BE2C (cell line): ENCODE results near the gene FCF1.
"Not testable (repeated sequence)": the region's sequence is repeated elsewhere in the genome, so short reads cannot be mapped to it uniquely, and the experiment has no call there.

Experiments used
- DNase-seq: peaks from one replicate; pipeline ENCODE4 v3.0.0-alpha.2; 2020
- H3K27me3 ChIP-seq: fragments of 250-450 bp; sonication (Bioruptor Pico); 2 replicates; pipeline ENCODE4 v1.5.1; 2020; ENCODE audit warnings: mild to moderate bottlenecking
- H3K36me3 ChIP-seq: fragments of 250-450 bp; sonication (Bioruptor Pico); 2 replicates; pipeline ENCODE4 v1.5.1; 2020; ENCODE audit warnings: mild to moderate bottlenecking
- H3K4me1 ChIP-seq: fragments of 250-450 bp; sonication (Bioruptor Pico); 2 replicates; pipeline ENCODE4 v1.5.1; 2020
- H3K4me3 ChIP-seq: 2 replicates; pipeline ENCODE4 v1.5.1; 2011; ENCODE audit warnings: low read depth, low read length
- H3K9me3 ChIP-seq: fragments of 250-450 bp; sonication (Bioruptor Pico); 2 replicates; pipeline ENCODE4 v1.5.1; 2020
- CTCF ChIP-seq: IDR thresholded peaks from 2 replicates; pipeline ENCODE4 v1.5.1; 2012; ENCODE audit warnings: mild to moderate bottlenecking, low read depth, low read length

The FCF1 gene

GRCh38 chr14:74739293-74740030 is 26.5 kb downstream of the FCF1 start:
- peaks cover 19% of the 10 kb centered on the region for H3K36me3 ChIP-seq

GRCh38 chr14:74747237-74747636 is 34.3 kb downstream of the FCF1 start:
- H3K36me3 ChIP-seq = no peaks in the 10 kb centered on the region
- TF ChIP-seq CTCF = no peak
- no peaks in the 10 kb centered on the region for H3K27me3 ChIP-seq
- no peak for DNase-seq
- no peak overlapping the region for H3K4me3 ChIP-seq
- no peaks in the 10 kb centered on the region for H3K9me3 ChIP-seq
- no peaks in the 10 kb centered on the region for H3K4me1 ChIP-seq

More at GRCh38 chr14:74739293-74740030, 26.5 kb downstream of the FCF1 start:
- no peak for DNase-seq
- no peak for TF ChIP-seq CTCF
- H3K27me3 ChIP-seq = no peaks in the 10 kb centered on the region
- H3K9me3 ChIP-seq = no peaks in the 10 kb centered on the region
- no peak overlapping the region for H3K4me3 ChIP-seq
- 0 out of 2 replicates have a peak, but pooled peaks cover 4% of the 10 kb centered on the region for H3K4me1 ChIP-seq

GRCh38 chr14:74754157-74754556 is 41.2 kb downstream of the FCF1 start:
- no peaks in the 10 kb centered on the region for H3K27me3 ChIP-seq
- DNase-seq = no peak
- H3K36me3 ChIP-seq = no peaks in the 10 kb centered on the region
- H3K4me1 ChIP-seq = no peaks in the 10 kb centered on the region
- no peak for TF ChIP-seq CTCF
- no peaks in the 10 kb centered on the region for H3K9me3 ChIP-seq
- no peak overlapping the region for H3K4me3 ChIP-seq

- H3K9me3 ChIP-seq = no peaks in the 10 kb centered on the region
- TF ChIP-seq CTCF = no peak
- H3K4me3 ChIP-seq = no peak overlapping the region
- H3K27me3 ChIP-seq = no peaks in the 10 kb centered on the region
- no peaks in the 10 kb centered on the region for H3K36me3 ChIP-seq
- no peaks in the 10 kb centered on the region for H3K4me1 ChIP-seq
- DNase-seq = no peak
Observed at GRCh38 chr14:74754899-74755298, 42.0 kb downstream of the FCF1 start.

GRCh38 chr14:74756326-74756725 is 43.4 kb downstream of the FCF1 start:
- H3K36me3 ChIP-seq = no peaks in the 10 kb centered on the region

GRCh38 chr14:74758505-74758904 is 45.6 kb downstream of the FCF1 start:
- H3K9me3 ChIP-seq, H3K27me3 ChIP-seq, DNase-seq, H3K36me3 ChIP-seq, H3K4me3 ChIP-seq, H3K4me1 ChIP-seq: not testable (repeated sequence)

More at GRCh38 chr14:74756326-74756725, 43.4 kb downstream of the FCF1 start:
- no peak for DNase-seq
- Histone ChIP-seq H3K4me1 (no peaks in the 10 kb centered on the region), H3K4me3 (no peak overlapping the region), H3K9me3 (no peaks in the 10 kb centered on the region), H3K27me3 (no peaks in the 10 kb centered on the region)
- TF ChIP-seq CTCF = no peak
